NCI-H2029 (cell line): ENCODE measurements around the gene C19orf81.
"Not testable (repeated sequence)": the region's sequence is repeated elsewhere in the genome, so short reads cannot be mapped to it uniquely, and the experiment has no call there.

ENCODE experiments used
- DNase-seq: peaks from one replicate; lab custom pipeline; 2025; lab: John Stamatoyannopoulos, UW

Gene C19orf81

DNA sequence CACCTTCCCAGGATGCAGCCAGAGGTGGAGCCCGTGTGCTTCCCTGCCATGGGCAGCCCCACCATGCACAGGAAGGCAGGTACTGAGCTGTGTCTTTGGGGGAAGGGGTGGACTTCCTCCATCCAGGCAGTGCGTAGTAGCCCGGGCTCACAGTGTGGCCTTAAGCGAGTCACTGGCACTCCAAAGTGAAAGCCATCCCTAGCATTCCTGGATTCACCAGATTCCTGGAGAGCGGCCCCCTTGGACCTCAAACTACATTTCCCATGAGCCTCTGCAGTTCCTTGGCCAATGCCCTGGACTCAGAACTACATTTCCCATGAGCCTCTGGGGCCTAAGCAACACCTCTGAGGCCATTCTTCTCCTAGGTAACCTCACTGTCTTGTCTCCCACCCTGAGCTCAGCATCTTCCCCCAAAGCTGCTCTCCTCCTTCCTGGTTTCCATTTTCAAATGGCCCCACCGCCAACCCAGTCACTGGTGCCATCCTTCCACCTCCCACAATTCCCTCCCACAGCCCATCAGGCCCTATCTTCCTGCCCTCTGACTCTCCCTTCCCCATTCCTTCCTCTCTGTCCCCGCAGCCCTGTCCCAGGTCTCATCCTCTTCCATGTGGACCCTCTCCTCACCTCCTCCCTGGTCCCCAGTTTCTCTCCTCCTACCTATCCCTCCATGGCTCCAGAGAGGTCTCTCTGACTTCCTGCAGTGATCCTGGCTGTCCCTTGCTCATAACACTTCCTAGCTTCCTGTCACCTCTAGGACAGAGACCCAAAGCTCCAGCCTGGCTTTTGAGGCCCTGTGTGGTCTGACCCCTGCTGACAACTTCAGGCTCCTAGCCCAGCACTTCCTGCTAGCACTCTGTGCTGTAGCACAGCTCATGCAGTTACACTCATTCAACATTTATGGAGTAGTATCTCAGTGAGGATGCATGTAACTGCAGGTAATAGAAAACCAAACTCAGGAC lies at the start of gene C19orf81:
TSS of gene C19orf81 (plus strand) at position 13 of the 959 bp plus-strand sequence. CDS start at position 13, 0 bp downstream.
- no peak for DNase-seq

- no peak for DNase-seq
Measured at GRCh38 chr19:50601407-50602088, 47.7 kb upstream of the C19orf81 start.

DNA sequence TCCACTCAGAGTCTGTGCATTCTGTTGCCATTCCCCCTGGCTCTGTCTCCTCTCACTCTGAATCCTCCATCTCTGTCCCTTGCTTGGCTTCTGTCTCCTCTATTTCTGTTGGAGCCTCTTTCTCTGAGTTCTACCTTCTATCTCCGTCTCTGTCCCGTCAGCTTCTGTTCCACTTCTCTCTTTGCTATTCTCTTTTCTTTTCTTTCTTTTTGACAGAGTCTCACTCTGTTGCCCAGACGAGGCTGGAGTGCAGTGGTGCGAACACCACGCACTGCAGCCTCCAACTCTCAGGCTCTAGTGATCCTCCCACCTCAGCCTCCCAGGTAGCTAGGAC lies 47.2 kb upstream of the C19orf81 start:
- no peak for DNase-seq

DNA sequence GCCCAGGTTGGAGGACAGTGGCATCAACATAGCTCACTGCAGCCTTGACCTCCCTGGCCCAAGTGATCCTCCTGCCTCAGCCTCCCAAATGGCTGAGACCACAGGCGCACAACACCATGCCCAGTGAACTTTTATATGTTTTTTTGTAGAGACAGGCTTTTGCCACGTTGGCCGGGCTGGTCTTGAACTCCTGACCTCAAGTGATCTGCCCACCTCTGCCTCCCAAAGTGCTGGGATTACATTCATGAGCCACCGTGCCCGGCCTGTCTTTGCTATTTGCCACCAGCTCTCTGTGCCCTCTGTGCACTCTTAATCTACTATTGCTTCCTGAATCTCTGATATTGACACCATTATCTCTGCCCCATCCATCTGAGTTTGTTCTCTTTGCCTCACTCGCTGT lies 46.7 kb upstream of the C19orf81 start:
- DNase-seq = no peak

DNA sequence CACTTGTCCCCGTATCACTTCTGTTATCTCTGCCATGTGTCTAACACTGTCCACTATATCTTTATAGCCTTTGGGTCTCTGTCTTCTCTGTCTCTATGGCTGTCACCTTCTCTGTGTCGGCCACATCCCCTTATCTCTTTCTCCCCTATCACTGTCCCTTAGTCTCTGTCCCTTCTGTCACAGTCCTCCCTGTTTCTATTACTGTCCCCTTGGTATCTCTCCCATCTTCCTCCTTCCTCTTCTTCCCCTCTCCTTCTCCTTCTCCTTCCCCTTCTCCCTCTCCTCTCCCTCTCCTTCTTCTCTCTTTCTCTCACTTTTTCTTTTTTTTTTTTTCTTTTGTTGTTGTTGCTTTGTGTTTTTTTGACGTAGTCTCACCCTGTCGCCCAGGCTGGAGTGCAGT lies 46.3 kb upstream of the C19orf81 start:
- no peak for DNase-seq

DNA sequence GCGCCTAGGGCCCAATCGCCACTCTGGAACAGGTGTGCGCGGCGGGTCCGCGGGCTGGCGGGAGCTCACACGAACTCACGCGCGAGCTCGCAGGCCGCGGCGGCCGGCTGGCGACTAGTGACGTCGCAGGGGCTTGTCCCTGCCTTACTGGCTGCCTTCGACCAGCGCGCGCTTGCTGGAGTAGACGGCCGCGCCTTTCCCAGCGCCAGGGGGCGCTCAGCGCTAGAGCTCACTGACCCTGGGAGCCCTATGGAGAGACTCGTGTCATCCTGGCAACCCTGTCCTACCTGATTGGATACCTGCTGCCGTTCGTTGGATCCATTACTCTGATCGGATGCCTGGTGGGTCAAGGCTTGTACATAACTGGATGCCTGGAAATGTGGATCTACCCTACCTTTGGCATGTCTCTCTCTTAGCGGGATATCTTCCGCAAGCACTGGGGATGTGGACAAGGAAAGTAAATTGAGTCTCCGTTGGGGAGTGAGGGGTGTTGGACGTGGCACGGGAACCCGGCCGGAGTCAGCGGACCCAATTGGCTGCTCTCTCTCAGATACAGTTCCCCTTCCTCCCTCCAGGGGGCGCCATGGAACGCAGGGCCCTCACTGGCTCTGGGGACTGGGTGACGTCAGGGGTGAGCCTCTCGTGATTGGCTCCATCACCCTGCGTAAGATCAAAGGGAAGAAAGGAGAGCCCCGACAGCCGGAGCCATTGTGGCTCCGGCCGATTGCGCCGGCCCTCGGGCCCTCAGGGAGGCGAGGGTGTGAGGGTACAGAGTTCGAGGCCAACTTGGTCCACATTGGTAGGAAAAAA lies 44.8 kb upstream of the C19orf81 start:
- DNase-seq = not testable (repeated sequence)

DNA sequence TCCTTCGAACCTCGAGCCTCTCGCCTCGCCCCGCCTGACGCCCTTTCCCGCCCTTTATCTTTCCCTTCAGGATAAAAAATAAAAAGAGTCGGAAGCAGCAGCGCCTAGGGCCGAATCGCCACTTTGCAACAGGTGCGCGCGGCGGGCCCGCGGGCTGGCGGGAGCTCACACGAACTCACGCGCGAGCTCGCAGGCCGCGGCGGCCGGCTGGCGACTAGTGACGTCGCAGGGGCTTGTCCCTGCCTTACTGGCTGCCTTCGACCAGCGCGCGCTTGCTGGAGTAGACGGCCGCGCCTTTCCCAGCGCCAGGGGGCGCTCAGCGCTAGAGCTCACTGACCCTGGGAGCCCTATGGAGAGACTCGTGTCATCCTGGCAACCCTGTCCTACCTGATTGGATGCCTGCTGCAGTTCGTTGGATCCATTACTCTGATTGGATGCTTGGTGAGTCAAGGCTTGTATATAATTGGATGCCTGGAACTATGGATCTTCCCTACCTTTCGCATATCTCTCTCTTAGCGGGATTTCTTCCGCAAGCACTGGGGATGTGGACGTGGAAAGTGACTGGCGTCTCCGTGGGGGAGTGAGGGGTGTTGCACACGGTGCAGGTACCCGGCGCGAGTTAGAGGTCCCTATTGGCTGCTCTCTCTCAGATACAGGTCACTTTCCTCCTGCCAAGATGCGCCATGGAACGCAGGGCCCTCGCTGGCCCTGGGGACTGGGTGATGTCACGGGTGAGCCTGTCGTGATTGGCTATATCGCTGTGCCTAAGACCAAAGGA lies 43.0 kb upstream of the C19orf81 start:
- DNase-seq = not testable (repeated sequence)

GRCh38 chr19:50607388-50607787 lies 41.9 kb upstream of the C19orf81 start:
- no peak for DNase-seq

DNA sequence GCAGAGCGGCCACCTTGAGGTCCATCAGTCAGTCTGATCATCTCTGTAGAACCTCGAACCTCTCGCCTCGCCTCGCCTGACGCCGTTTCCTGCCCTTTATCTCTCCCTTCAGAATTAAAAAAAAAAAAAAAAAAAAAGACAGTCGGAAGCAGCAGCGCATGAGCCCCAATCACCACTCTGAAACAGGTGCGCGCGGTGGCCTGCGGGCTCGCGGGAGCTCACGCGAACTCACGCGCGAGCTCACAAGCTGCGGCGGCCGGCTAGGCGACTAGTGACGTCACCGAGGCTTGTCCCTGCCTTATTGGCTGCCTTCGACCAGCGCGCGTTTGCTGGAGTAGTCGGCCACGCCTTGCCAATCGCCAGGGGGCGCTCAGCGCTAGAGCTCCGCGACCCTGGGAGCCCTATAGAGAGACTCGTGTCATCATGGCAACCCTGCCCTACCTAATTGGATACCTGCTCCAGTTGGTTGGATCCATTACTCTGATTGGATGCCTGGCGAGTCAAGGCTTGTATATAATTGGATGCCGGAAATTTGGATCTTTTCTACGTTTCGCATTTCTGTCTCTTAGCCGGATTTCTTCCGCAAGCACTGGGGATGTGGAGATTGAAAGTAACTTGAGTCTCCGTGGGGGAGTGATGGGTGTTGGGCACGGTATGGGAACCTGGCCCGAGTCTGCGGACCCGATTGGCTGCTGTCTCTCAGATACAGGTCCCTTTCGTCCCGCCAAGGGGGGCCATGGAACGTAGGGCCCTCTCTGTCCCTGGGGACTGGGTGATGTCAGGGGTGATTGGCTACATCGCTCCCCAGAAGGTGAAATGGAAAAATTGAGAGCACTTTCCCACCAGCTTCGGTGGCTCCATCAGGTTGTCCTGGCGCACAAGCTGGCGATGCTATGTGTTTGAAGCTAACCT lies 41.1 kb upstream of the C19orf81 start:
- no peak for DNase-seq

- DNase-seq = not testable (repeated sequence)
Measured at GRCh38 chr19:50612504-50613404, 36.5 kb upstream of the C19orf81 start.

DNA sequence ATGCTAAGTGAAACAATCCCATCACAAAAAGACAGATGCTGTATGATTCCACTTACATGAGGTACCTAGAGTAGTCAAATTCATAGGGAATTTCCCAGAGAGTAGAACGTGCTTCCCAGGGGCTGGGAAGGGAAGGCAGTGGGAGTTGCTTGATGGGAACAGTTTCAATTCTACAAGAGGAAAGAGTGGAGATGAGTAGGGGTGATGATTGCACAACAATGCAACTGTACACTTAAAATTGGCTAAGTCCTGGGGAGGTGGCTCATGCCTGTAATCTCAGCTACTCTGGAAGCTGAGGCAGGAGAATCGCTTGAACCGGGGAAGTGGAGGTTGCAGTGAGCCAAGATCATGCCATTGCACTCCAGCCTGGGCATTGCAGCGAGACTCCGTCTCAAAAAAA lies 30.9 kb upstream of the C19orf81 start:
- DNase-seq = not testable (repeated sequence)

- DNase-seq = not testable (repeated sequence)
Measured at GRCh38 chr19:50619184-50619583, 30.1 kb upstream of the C19orf81 start.

GRCh38 chr19:50620394-50620906 lies 28.8 kb upstream of the C19orf81 start:
- not testable (repeated sequence) for DNase-seq

GRCh38 chr19:50624949-50625600 lies 24.2 kb upstream of the C19orf81 start:
- no peak for DNase-seq

DNA sequence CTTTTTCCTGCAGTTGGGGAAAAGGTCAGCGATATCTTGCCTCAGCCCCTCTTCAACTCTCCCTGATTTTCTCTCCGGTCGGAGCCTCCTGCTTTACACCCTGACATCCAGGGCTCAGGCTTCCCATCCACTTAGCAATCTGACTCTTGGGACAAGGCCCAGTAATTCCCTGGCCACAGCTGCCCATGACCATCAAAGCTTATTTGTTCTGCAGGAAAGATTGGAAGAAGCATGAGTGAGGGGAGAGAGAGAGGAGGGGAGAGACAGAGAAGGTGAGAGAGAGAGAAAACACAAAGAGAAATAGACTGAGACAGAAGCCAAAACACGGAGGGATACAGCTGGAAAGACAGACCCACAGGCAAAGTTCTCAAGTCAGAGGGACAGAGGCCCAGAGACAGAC lies 23.2 kb upstream of the C19orf81 start:
- no peak for DNase-seq

GRCh38 chr19:50626795-50627194 lies 22.4 kb upstream of the C19orf81 start:
- DNase-seq = no peak

GRCh38 chr19:50628146-50628545 lies 21.1 kb upstream of the C19orf81 start:
- no peak for DNase-seq

- no peak for DNase-seq
Measured at GRCh38 chr19:50628551-50628950, 20.7 kb upstream of the C19orf81 start.

GRCh38 chr19:50629194-50629593 lies 20.1 kb upstream of the C19orf81 start:
- DNase-seq = no peak
